Liver (tissue), 3 donors: ENCODE results near the gene ZG16B.

Experiments used
- FOXA1 ChIP-seq: IDR thresholded peaks from 2 replicates; pipeline ENCODE4 v1.6.1; 2016; ENCODE audit warnings: antibody characterized with exemption
- GABPA ChIP-seq, 2 donors: IDR thresholded peaks in 1 of 2; conservative IDR thresholded peaks in 1 of 2; 2 replicates each; pipeline ENCODE4 v1.6.1; 2016; ENCODE audit warnings: antibody characterized with exemption in 2 of 2, mild to moderate bottlenecking in 1 of 2, moderate library complexity in 1 of 2
- HNF4G ChIP-seq: IDR thresholded peaks from 2 replicates; pipeline ENCODE4 v1.6.1; 2016; ENCODE audit warnings: antibody characterized with exemption
- NR2F2 ChIP-seq: IDR thresholded peaks from 2 replicates; pipeline ENCODE4 v1.6.1; 2016; ENCODE audit warnings: antibody characterized with exemption
- RAD21 ChIP-seq, 2 donors: IDR thresholded peaks; 2 replicates each; pipeline ENCODE4 v1.6.1; 2016; ENCODE audit warnings: antibody characterized with exemption in 2 of 2, mild to moderate bottlenecking in 2 of 2
- SP1 ChIP-seq: IDR thresholded peaks from 2 replicates; pipeline ENCODE4 v1.6.1; 2018; ENCODE audit warnings: antibody characterized with exemption, mild to moderate bottlenecking
- TAF1 ChIP-seq: conservative IDR thresholded peaks from 2 replicates; pipeline ENCODE4 v1.6.1; 2016; ENCODE audit warnings: antibody characterized with exemption, mild to moderate bottlenecking
- YY1 ChIP-seq: IDR thresholded peaks from 2 replicates; pipeline ENCODE4 v1.6.1; 2016; ENCODE audit warnings: antibody characterized with exemption, mild to moderate bottlenecking
- TF ChIP-seq, protein P1 (sequence below): fragments of 150-350 bp; IDR thresholded peaks from 2 replicates; pipeline ENCODE4 v1.5.1; 2017; ENCODE audit warnings: improper control_type of control experiment, low read depth, low read length; ENCODE audit not compliant: missing input control
- TF ChIP-seq, protein P2 (sequence below): IDR thresholded peaks from 2 replicates; pipeline ENCODE4 v1.6.1; 2016; ENCODE audit warnings: antibody characterized with exemption
- TF ChIP-seq, protein P3 (sequence below): IDR thresholded peaks from 2 replicates; pipeline ENCODE4 v1.6.1; 2016; ENCODE audit warnings: antibody characterized with exemption, mild to moderate bottlenecking
- TF ChIP-seq, protein P4 (sequence below): IDR thresholded peaks from 2 replicates; pipeline ENCODE4 v1.6.1; 2016; ENCODE audit warnings: antibody characterized with exemption
- TF ChIP-seq, protein P5 (sequence below): IDR thresholded peaks from 2 replicates; pipeline ENCODE4 v1.6.1; 2016; ENCODE audit warnings: antibody characterized with exemption
- donor health status: healthy.
- donor health status: healthy.

DNA sequence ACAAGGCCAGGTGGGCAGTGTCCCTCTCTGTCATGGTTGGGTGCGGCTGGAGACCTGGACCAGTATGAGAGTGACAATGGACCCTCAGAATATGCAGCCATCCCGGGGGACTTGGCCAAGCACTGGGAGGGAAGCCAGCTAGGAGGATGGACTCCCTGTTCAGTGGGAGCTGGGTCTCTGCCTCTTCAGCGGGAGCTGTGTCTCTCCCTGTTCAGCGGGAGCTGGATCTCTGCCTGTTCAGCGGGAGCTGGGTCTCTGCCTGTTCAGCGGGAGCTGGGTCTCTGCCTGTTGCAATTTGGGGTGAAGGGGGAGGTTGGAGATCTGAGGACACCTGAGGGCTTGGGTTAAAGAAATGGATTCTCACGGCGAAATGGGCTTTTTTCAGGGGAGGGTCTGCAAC, 38.9 kb upstream of the ZG16B start:
- TF ChIP-seq, protein P1, sequence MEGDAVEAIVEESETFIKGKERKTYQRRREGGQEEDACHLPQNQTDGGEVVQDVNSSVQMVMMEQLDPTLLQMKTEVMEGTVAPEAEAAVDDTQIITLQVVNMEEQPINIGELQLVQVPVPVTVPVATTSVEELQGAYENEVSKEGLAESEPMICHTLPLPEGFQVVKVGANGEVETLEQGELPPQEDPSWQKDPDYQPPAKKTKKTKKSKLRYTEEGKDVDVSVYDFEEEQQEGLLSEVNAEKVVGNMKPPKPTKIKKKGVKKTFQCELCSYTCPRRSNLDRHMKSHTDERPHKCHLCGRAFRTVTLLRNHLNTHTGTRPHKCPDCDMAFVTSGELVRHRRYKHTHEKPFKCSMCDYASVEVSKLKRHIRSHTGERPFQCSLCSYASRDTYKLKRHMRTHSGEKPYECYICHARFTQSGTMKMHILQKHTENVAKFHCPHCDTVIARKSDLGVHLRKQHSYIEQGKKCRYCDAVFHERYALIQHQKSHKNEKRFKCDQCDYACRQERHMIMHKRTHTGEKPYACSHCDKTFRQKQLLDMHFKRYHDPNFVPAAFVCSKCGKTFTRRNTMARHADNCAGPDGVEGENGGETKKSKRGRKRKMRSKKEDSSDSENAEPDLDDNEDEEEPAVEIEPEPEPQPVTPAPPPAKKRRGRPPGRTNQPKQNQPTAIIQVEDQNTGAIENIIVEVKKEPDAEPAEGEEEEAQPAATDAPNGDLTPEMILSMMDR: no peak
- no peak for TF ChIP-seq HNF4G
- TF ChIP-seq YY1: no peak
- TF ChIP-seq, protein P2, sequence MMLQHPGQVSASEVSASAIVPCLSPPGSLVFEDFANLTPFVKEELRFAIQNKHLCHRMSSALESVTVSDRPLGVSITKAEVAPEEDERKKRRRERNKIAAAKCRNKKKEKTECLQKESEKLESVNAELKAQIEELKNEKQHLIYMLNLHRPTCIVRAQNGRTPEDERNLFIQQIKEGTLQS: no peak
- TF ChIP-seq, protein P3, sequence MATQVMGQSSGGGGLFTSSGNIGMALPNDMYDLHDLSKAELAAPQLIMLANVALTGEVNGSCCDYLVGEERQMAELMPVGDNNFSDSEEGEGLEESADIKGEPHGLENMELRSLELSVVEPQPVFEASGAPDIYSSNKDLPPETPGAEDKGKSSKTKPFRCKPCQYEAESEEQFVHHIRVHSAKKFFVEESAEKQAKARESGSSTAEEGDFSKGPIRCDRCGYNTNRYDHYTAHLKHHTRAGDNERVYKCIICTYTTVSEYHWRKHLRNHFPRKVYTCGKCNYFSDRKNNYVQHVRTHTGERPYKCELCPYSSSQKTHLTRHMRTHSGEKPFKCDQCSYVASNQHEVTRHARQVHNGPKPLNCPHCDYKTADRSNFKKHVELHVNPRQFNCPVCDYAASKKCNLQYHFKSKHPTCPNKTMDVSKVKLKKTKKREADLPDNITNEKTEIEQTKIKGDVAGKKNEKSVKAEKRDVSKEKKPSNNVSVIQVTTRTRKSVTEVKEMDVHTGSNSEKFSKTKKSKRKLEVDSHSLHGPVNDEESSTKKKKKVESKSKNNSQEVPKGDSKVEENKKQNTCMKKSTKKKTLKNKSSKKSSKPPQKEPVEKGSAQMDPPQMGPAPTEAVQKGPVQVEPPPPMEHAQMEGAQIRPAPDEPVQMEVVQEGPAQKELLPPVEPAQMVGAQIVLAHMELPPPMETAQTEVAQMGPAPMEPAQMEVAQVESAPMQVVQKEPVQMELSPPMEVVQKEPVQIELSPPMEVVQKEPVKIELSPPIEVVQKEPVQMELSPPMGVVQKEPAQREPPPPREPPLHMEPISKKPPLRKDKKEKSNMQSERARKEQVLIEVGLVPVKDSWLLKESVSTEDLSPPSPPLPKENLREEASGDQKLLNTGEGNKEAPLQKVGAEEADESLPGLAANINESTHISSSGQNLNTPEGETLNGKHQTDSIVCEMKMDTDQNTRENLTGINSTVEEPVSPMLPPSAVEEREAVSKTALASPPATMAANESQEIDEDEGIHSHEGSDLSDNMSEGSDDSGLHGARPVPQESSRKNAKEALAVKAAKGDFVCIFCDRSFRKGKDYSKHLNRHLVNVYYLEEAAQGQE: no peak
- TF ChIP-seq, protein P4, sequence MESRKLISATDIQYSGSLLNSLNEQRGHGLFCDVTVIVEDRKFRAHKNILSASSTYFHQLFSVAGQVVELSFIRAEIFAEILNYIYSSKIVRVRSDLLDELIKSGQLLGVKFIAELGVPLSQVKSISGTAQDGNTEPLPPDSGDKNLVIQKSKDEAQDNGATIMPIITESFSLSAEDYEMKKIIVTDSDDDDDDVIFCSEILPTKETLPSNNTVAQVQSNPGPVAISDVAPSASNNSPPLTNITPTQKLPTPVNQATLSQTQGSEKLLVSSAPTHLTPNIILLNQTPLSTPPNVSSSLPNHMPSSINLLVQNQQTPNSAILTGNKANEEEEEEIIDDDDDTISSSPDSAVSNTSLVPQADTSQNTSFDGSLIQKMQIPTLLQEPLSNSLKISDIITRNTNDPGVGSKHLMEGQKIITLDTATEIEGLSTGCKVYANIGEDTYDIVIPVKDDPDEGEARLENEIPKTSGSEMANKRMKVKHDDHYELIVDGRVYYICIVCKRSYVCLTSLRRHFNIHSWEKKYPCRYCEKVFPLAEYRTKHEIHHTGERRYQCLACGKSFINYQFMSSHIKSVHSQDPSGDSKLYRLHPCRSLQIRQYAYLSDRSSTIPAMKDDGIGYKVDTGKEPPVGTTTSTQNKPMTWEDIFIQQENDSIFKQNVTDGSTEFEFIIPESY: no peak
- TF ChIP-seq TAF1: no peak
- no peak for TF ChIP-seq FOXA1
- TF ChIP-seq GABPA (IDR thresholded peaks at IDR 0.05 in 1 of 2, conservative IDR thresholded peaks at IDR 0.05 in 1 of 2): no peak
- TF ChIP-seq, protein P5, sequence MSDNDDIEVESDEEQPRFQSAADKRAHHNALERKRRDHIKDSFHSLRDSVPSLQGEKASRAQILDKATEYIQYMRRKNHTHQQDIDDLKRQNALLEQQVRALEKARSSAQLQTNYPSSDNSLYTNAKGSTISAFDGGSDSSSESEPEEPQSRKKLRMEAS: no peak
- TF ChIP-seq RAD21 (IDR thresholded peaks at IDR 0.05): no peak
- no peak for TF ChIP-seq NR2F2
- TF ChIP-seq SP1: no peak
